Ectodermal cell (in vitro differentiated cells): ENCODE data around the gene MYL12B.

ENCODE experiments used
- H3K27ac ChIP-seq: 2 replicates; pipeline ENCODE4 v1.7.0; 2013; ENCODE audit warnings: mild to moderate bottlenecking, low read depth, low read length; ENCODE audit not compliant: insufficient read depth, poor library complexity, severe bottlenecking
- H3K27me3 ChIP-seq: 2 replicates; pipeline ENCODE4 v1.7.0; 2013; ENCODE audit warnings: mild to moderate bottlenecking, low read length; ENCODE audit not compliant: insufficient read depth, control insufficient read depth, poor library complexity, severe bottlenecking
- H3K36me3 ChIP-seq: one replicate; pipeline ENCODE4 v1.7.0; 2013; ENCODE audit warnings: low read length; ENCODE audit not compliant: control insufficient read depth, insufficient read depth
- H3K4me1 ChIP-seq: one replicate; pipeline ENCODE4 v1.7.0; 2013; ENCODE audit warnings: low read length; ENCODE audit not compliant: control insufficient read depth, insufficient read depth
- H3K4me3 ChIP-seq: 2 replicates; pipeline ENCODE4 v1.7.0; 2013; ENCODE audit warnings: low read depth, low read length, control low read depth; ENCODE audit not compliant: insufficient read depth
- H3K9me3 ChIP-seq: 2 replicates; pipeline ENCODE4 v1.7.0; 2013; ENCODE audit warnings: mild to moderate bottlenecking, low read length, moderate library complexity; ENCODE audit not compliant: control insufficient read depth
- WGBS, 2 experiments: methylation state at CpG; one replicate each; pipeline ENCODE4 v1.1.7; 2013; ENCODE audit warnings: missing lambda C conversion rate in 2 of 2; 5-methylcytosine and 5-hydroxymethylcytosine counted together

MYL12B gene

DNA sequence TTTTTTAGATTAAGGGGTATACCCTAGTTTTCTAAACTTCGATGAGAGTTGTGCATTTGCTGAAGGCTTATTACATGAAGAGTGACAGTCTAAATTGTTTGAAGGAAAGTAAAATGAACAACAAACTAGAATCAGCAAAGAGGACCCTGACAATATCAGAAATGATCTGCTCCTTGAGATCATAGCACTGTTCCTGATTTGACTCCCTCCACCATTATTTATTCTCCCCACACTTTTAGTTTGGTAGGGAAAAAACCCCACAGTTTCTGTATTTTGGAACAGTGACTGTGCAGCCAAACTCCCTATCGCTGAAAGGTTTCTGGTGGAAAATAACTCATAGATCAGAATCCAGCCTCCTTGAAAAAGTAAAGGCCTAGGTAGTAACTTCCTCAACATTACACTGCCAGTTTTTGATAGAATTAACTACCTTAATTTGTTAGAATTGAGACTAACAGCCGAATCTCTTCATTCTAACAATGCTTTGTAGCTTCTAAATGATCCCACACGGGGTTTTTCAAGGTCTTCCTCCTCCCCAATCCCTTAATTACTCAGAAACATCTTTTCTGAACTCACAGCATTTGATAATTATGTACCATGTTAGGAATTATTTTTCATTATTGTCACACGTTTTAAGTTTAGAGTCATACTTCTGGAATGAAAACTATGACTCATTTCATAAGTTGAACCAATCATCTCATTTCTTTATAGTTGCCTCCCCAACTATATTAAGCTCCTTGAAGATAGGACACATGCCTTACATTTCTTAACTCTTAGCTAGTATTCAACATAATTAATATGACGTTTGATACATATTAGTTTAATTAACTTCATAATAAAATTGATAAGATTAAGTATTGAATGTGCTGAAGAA, 11.5 kb upstream of the MYL12B start:
- Histone ChIP-seq H3K9me3 (no peaks in the 10 kb centered on the region), H3K4me1 (peaks cover 6% of the 10 kb centered on the region), H3K27ac (no peak overlapping the region), H3K27me3 (no peaks in the 10 kb centered on the region), H3K36me3 (peaks cover 24% of the 10 kb centered on the region), H3K4me3 (no peak overlapping the region)
- WGBS, 2 experiments = 86 to 90% methylated on average over 5 of the region's 6 CpGs

DNA sequence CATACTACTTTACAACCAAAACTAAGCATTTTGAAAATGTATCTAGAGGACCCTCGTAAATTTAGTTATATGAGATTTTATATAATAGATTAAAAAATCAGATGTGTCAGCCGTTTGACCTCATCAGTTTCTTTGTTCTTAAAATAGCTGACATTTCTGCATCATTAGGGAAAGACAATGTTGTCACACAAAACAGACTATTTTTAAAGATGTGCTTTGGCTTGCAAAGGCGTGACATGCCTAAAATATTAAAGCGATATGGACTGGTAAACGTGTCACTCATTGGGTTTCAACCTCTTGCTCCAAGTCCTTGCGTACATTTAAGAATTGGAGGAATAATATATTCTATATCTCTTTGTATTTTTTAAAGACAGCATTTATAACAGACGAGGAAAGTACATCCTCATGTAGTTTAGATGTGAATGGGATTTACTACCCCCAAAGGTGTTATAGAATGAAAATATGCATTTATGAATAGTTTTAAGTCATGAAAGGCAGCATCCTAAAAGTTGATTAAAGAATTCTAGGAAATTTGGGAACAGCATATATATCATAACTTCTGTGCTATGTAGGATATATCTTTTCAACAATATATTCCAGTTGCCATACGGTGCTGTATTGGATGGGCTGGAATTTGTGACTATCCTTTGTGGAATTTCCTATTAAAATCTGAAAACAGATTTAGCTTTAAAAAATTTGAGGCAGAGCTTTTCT, 10.5 kb upstream of the MYL12B start:
- no peaks in the 10 kb centered on the region for H3K27me3 ChIP-seq
- no peaks in the 10 kb centered on the region for H3K9me3 ChIP-seq
- no peak overlapping the region for H3K27ac ChIP-seq
- peaks cover 33% of the 10 kb centered on the region for H3K36me3 ChIP-seq
- H3K4me3 ChIP-seq = no peak overlapping the region
- H3K4me1 ChIP-seq = peaks cover 6% of the 10 kb centered on the region
- WGBS, 2 experiments = 96 to 98% methylated on average over 4 to 6 of the region's 8 CpGs

DNA sequence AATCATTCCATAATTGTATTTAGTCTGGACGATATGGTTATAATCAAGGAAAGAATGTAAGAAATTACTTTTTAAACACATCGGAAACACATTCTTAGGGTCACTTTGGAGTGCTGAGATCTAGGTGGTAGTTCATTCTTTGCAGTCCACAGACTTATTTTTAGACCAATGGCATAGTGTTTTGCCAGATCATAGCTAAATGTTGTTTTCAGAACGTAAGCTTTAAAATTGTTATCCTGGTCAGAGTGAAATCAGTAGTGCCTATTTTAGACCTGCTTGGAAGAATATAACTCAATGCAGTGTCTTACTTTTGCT, 10.0 kb upstream of the MYL12B start:
- H3K9me3 ChIP-seq = no peaks in the 10 kb centered on the region

DNA sequence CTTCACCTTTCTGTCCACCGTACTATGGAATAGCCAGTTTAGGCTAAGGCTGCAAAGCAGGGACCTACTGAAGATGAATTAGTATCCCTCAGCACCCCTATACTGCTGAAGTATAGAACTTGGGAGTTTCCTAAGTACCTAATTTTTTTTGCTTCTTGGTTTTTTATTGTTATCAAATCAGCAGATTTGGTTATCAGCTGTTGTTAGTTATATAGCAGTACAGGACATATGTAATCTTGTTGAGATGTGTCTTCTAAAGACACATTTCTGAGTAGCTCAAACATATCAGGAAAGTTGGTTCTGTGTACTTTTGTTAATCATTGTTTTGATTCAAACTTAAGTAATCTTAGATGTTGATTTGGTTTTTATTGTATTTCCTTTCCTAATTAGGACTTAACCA, 9.1 kb upstream of the MYL12B start:
- WGBS, 2 experiments = 95 to 100% methylated on average over 1 of the region's 1 CpG
- Histone ChIP-seq H3K4me1 (peaks cover 6% of the 10 kb centered on the region), H3K4me3 (no peak overlapping the region), H3K36me3 (peaks cover 43% of the 10 kb centered on the region), H3K27me3 (no peaks in the 10 kb centered on the region), H3K9me3 (no peaks in the 10 kb centered on the region), H3K27ac (no peak overlapping the region)

More for the DNA sequence above, 10.0 kb upstream of the MYL12B start:
- Histone ChIP-seq H3K4me1 (peaks cover 6% of the 10 kb centered on the region), H3K4me3 (no peak overlapping the region), H3K27ac (no peak overlapping the region), H3K36me3 (peaks cover 38% of the 10 kb centered on the region), H3K27me3 (no peaks in the 10 kb centered on the region)
- WGBS, 2 experiments = 97 to 98% methylated on average over 3 of the region's 3 CpGs

DNA sequence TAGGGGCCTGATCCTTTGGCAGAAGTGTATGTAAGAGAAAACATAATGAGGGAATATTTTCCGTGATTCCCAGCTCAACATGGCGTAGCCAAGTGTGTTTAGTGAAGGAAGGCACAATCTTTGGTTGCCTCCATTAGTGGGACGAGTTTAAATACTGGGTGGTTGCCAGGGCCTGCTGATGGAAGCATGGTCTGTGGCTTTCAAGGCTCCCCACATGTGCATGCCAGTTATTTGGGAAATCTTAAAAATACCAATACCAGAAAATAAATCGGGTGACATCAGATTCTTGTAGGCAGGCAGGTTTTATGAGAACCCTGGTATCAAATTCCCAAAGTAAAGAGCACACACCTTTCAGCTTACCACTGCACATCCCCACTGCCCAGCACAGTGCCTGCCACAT, 7.2 kb upstream of the MYL12B start:
- H3K36me3 ChIP-seq = peaks cover 43% of the 10 kb centered on the region
- WGBS, 2 experiments = 95 to 96% methylated on average over 4 of the region's 4 CpGs
- H3K9me3 ChIP-seq = no peaks in the 10 kb centered on the region
- no peak overlapping the region for H3K27ac ChIP-seq
- H3K4me3 ChIP-seq = no peak overlapping the region
- H3K4me1 ChIP-seq = no peaks in the 10 kb centered on the region
- no peaks in the 10 kb centered on the region for H3K27me3 ChIP-seq

DNA sequence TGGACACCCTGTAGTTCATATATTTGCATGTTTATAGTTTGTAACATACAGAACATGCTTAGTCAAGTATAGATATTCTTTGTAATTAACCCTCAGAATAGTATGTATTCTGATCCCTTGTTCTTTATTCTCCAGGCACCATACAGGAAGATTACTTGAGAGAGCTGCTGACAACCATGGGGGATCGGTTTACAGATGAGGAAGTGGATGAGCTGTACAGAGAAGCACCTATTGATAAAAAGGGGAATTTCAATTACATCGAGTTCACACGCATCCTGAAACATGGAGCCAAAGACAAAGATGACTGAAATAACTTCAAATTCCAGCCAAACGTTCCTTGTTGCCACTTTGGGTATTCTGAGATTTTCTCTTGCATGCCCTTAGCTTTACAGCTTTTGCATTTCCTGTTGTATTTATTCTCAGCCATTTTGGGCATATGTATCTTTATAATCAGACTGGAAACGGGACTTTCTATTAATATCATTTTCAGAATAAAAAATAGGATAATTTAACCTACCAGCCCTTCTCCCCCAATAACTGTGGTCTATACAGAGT, 6.2 kb upstream of the MYL12B start:
- Histone ChIP-seq H3K36me3 (peaks cover 43% of the 10 kb centered on the region), H3K9me3 (no peaks in the 10 kb centered on the region), H3K4me1 (no peaks in the 10 kb centered on the region), H3K27ac (no peak overlapping the region), H3K4me3 (no peak overlapping the region), H3K27me3 (no peaks in the 10 kb centered on the region)
- WGBS, 2 experiments = 93 to 98% methylated on average over 4 to 5 of the region's 5 CpGs

DNA sequence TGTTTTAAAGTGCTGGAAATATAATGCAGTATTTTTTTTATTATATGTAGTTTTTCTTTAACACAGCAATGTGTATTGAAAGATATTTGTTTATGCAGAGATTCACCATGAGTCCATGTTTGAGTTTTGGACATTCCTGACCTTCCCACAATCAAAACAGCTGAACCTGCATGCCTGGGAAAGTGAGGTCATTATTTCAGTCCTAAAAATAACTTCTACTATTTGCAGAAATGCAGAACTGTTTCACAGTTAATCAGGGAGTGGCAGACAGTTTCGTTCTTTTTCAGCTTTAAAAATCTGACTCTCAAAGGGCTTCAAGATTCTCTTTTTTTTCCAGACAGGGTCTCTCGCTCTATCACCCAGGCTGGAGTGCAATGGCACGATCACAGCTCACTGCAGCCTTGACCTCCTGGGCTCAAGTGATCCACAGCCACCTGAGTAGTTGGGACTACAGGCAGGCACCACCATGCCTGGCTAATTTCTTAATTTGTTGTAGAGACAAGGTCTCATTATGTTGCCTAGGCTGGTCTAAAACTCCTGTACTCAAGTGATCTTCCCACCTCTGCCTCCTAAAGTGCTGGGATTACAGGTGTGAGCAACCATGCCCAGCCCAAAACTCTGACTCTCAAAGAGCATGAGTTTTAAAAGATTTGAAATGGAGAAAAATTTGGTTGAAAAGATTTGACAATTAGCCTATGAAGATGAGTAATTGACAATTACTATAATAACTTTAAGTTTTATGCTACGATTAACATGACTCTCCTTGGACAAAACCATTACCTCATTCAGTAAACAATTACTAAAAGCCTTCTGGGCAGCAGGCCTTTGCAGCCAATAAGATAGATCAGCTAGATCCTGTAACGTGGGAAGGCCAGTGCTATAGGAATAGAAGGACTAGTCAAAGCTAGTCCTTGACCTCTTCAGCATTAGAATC, 5.0 kb upstream of the MYL12B start:
- H3K4me1 ChIP-seq = no peaks in the 10 kb centered on the region
- 90 to 95% methylated on average over 5 of the region's 5 CpGs for WGBS, 2 experiments
- no peaks in the 10 kb centered on the region for H3K9me3 ChIP-seq
- no peaks in the 10 kb centered on the region for H3K27me3 ChIP-seq
- no peak overlapping the region for H3K27ac ChIP-seq
- peaks cover 43% of the 10 kb centered on the region for H3K36me3 ChIP-seq
- no peak overlapping the region for H3K4me3 ChIP-seq

DNA sequence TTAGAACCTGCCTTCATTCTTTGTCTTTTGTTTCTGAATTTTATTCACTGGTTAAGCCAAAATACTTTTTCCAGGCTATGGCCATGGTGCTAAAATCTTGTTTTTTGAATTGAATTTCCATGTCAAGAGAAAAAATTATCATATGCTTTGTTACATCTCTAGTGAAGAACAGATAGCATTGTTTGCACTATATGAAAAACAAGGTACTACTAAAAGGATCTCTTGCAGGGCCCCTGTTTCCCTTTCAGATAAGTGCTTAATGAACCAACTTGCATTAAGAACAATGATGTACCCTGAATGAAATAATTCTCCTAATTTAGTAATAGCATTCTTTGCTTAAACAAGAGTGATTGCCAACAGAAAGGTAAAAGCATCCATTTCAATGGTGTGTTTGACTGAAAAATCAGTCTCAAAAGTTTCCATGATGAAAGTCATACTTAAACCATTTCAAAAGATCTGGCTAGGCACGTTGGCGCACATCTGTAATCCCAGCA, 4.3 kb upstream of the MYL12B start:
- H3K4me1 ChIP-seq = no peaks in the 10 kb centered on the region
- 93 to 98% methylated on average over 2 of the region's 2 CpGs for WGBS, 2 experiments

DNA sequence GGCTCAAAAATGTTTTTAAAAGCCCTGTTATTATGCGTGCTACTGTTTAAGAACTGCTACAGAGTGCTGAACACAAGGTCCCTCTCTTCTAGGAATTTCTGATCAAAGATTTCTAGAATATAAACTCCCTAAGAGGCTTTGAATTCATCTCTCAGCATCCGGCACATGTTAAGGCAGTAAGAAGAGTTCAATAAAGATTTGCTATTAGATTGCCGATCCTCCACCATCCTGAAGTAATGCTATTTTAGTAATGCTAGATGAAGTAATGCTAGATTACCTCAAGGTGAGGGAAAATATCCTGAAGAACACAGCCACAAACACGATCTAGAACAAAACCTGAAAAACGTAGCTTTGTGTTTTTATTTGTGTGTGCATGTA, 949 bp upstream of the MYL12B start:
- Histone ChIP-seq H3K36me3 (peaks cover 14% of the 10 kb centered on the region), H3K27me3 (no peaks in the 10 kb centered on the region), H3K4me1 (peaks cover 9% of the 10 kb centered on the region), H3K9me3 (no peaks in the 10 kb centered on the region), H3K27ac (peak overlapping the region; percentile 100), H3K4me3 (peak overlapping the region; percentile 76)
- WGBS, 2 experiments = 48 to 50% methylated on average over 5 of the region's 5 CpGs

More for the DNA sequence above, 4.3 kb upstream of the MYL12B start:
- peaks cover 43% of the 10 kb centered on the region for H3K36me3 ChIP-seq
- H3K4me3 ChIP-seq = no peak overlapping the region
- no peak overlapping the region for H3K27ac ChIP-seq
- H3K27me3 ChIP-seq = no peaks in the 10 kb centered on the region
- no peaks in the 10 kb centered on the region for H3K9me3 ChIP-seq
